HL-60 (cell line): ENCODE measurements around the gene SLC24A3.

Experiments used
- DNase-seq, 2 experiments: peaks; one replicate each; pipeline ENCODE4 v3.0.0-alpha.2; 2010 to 2020; ENCODE audit warnings: low read depth in 1 of 2, low spot score in 1 of 2
- H3K27ac ChIP-seq: fragments of 250-450 bp; sonication (Bioruptor Pico); replicated peaks from 2 replicates; pipeline ENCODE4 v1.5.1; 2020; ENCODE audit warnings: mild to moderate bottlenecking, moderate library complexity
- H3K27me3 ChIP-seq: fragments of 250-450 bp; sonication (Bioruptor Pico); 2 replicates; pipeline ENCODE4 v1.5.1; 2021; ENCODE audit warnings: mild to moderate bottlenecking, moderate library complexity; ENCODE audit not compliant: insufficient read depth, poor library complexity, severe bottlenecking
- H3K4me3 ChIP-seq: replicated peaks from 2 replicates; pipeline ENCODE4 v1.5.1; 2011; ENCODE audit warnings: mild to moderate bottlenecking, control low read depth, low read length; ENCODE audit not compliant: insufficient read depth
- CTCF ChIP-seq: IDR thresholded peaks from one replicate; pipeline ENCODE4 v1.5.1; 2011; ENCODE audit warnings: low read length, control low read depth, inconsistent platforms; ENCODE audit not compliant: insufficient read depth
- GABPA ChIP-seq: IDR thresholded peaks from 2 replicates; pipeline ENCODE4 v1.6.1; 2012; ENCODE audit warnings: low read depth
- POLR2AphosphoS5 ChIP-seq: IDR thresholded peaks from 2 replicates; pipeline ENCODE4 v1.6.1; 2012; ENCODE audit warnings: low read depth
- REST ChIP-seq: IDR thresholded peaks from 2 replicates; pipeline ENCODE4 v1.6.1; 2012; ENCODE audit warnings: low read depth; ENCODE audit not compliant: insufficient replicate concordance
- SPI1 ChIP-seq: IDR thresholded peaks from 2 replicates; pipeline ENCODE4 v1.6.1; 2012; ENCODE audit warnings: low read depth, mild to moderate bottlenecking, borderline replicate concordance

Gene SLC24A3

GRCh38 chr20:19765266-19765665 is 552.8 kb downstream of the SLC24A3 start:
- no peak for DNase-seq
- Histone ChIP-seq H3K27ac (no peak overlapping the region), H3K4me3 (no peak overlapping the region), H3K27me3 (peaks cover 2% of the 10 kb centered on the region)
- TF ChIP-seq SPI1 (no peak), POLR2AphosphoS5 (no peak), CTCF (no peak), GABPA (no peak), REST (no peak)

- TF ChIP-seq POLR2AphosphoS5 (no peak), REST (no peak)
- no peak for DNase-seq
- no peak overlapping the region for H3K4me3 ChIP-seq
- H3K27me3 ChIP-seq, result peaks cover 2% of the 10 kb centered on the region
- H3K27ac ChIP-seq, result no peak overlapping the region
These were observed 553.5 kb downstream of the SLC24A3 start for GRCh38 chr20:19765913-19766312.

- no peak overlapping the region for H3K27ac ChIP-seq
- TF ChIP-seq SPI1, result no peak
- no peak for TF ChIP-seq POLR2AphosphoS5
- no peak for TF ChIP-seq REST
- no peak for TF ChIP-seq GABPA
- no peak for TF ChIP-seq CTCF
- H3K27me3 ChIP-seq, result peaks cover 2% of the 10 kb centered on the region
- no peak for DNase-seq
- H3K4me3 ChIP-seq, result no peak overlapping the region
These were observed 554.6 kb downstream of the SLC24A3 start for GRCh38 chr20:19767070-19767469.

- TF ChIP-seq SPI1 (no peak), CTCF (no peak), REST (no peak), GABPA (no peak), POLR2AphosphoS5 (no peak)
- no peak overlapping the region for H3K4me3 ChIP-seq
These were observed 555.9 kb downstream of the SLC24A3 start for GRCh38 chr20:19768325-19768842.

More at GRCh38 chr20:19768325-19768842, 555.9 kb downstream of the SLC24A3 start:
- H3K27me3 ChIP-seq, result peaks cover 2% of the 10 kb centered on the region
- DNase-seq, result no peak
- no peak overlapping the region for H3K27ac ChIP-seq
